ENCODE measurements around the gene TMEM89. TPM values are rescaled to one million over a fixed set of nuclear protein-coding genes. Genes with fewer than 3 reads are reported as not detected.
A peak's percentile ranks its signal among the peaks of the same experiment; 100 is the strongest.

TMEM89 gene
- polyA plus RNA-seq, 3 donors = 0.21 TPM; not detected in 2

- WGBS (ENCODE audit: insufficient coverage) = no CpG with 5 or more reads among the region's 10 CpGs
- no peaks in the 10 kb centered on the region for H3K9me3 Mint-ChIP-seq
- Histone ChIP-seq H3K9me3 (replicated peaks in 1 of 2; ENCODE audit: control insufficient read depth in 1 of 2, insufficient read depth in 1 of 2, low read length in 2 of 2) (no peaks in the 10 kb centered on the region), H3K36me3 (replicated peaks in 1 of 2; ENCODE audit: control insufficient read depth in 1 of 2, insufficient read depth in 2 of 2, low read length in 2 of 2) (peaks cover 20 to 25% of the 10 kb centered on the region in 2 donors), H3K4me3 (replicated peaks in 1 of 3; ENCODE audit: low read depth in 2 of 3, low read length in 3 of 3) (peak overlapping the region; percentile 85 to 95 (median 89)), H3K27me3 (ENCODE audit: control insufficient read depth in 2 of 2, insufficient read depth in 2 of 2, low read length in 2 of 2) (no peaks in the 10 kb centered on the region), H2AFZ (ENCODE audit: insufficient read depth, low read depth, low read length, poor library complexity, severe bottlenecking) (peak overlapping the region; percentile 96), H3K4me1 (ENCODE audit: control insufficient read depth in 1 of 2, insufficient read depth in 2 of 2, low read length in 2 of 2) (peaks cover 21 to 32% of the 10 kb centered on the region in 2 donors), H4K20me1 (ENCODE audit: insufficient read depth, low read length) (peaks cover 16% of the 10 kb centered on the region), H3K4me2 (replicated peaks; ENCODE audit: extremely low read depth, low read length, poor library complexity, severe bottlenecking) (peak overlapping the region; percentile 93), H3K27ac (ENCODE audit: low read depth in 1 of 2, low read length in 2 of 2) (peak overlapping the region in 1 of 2 donors; percentile 78), H3K79me2 (ENCODE audit: insufficient read depth, low read length) (peaks cover 19% of the 10 kb centered on the region), H3K9ac (ENCODE audit: insufficient read depth, low read length, poor library complexity, severe bottlenecking) (peak overlapping the region; percentile 80)
- H3K4me1 Mint-ChIP-seq = peaks cover 23% of the 10 kb centered on the region
- peak overlapping the region; percentile 93 for H3K4me3 Mint-ChIP-seq
- peak overlapping the region in 4 of 7 donors; percentile 35 to 88 (median 78) for H3K27ac Mint-ChIP-seq
- peaks cover 12 to 23% of the 10 kb centered on the region in 2 donors for H3K36me3 Mint-ChIP-seq
- TF ChIP-seq CTCF (IDR thresholded peaks at IDR 0.05) = no peak
- peak in 1 of 3 donors; percentile 3 for DNase-seq
- peaks cover 2 to 5% (median 2%) of the 10 kb centered on the region in 3 donors for H3K27me3 Mint-ChIP-seq (ENCODE audit: low read depth in 3 of 3)
- intact Hi-C loops (cut with micrococcal nuclease) = loop anchor here (10.0 kb wide), 1 partner anchor 171 kb away; a partner anchor contains a TSS
Measured at GRCh38 chr3:48636149-48636655, 14.6 kb upstream of the TMEM89 start.

- peaks cover 27 to 33% of the 10 kb centered on the region in 2 donors for H3K36me3 ChIP-seq (replicated peaks in 1 of 2; ENCODE audit: control insufficient read depth in 1 of 2, insufficient read depth in 2 of 2, low read length in 2 of 2)
- peaks cover 19% of the 10 kb centered on the region for H3K79me2 ChIP-seq (ENCODE audit: insufficient read depth, low read length)
- H3K4me2 ChIP-seq (replicated peaks; ENCODE audit: extremely low read depth, low read length, poor library complexity, severe bottlenecking) = peak within 1 kb of the TSS; percentile 93
- under 1% methylated on average over 65 of the region's 68 CpGs for WGBS (ENCODE audit: insufficient coverage)
- peaks cover 2 to 4% (median 2%) of the 10 kb centered on the region in 3 donors for H3K27me3 Mint-ChIP-seq (ENCODE audit: low read depth in 3 of 3)
- peak within 1 kb of the TSS; percentile 82 to 89 (median 84) for H3K27ac Mint-ChIP-seq
- peak within 1 kb of the TSS; percentile 93 for H3K4me3 Mint-ChIP-seq
- H3K4me1 Mint-ChIP-seq = peaks cover 23% of the 10 kb centered on the region
- TF ChIP-seq CTCF (IDR thresholded peaks at IDR 0.05) = peak; percentile 75
- H4K20me1 ChIP-seq (ENCODE audit: insufficient read depth, low read length) = peaks cover 16% of the 10 kb centered on the region
- H3K36me3 Mint-ChIP-seq = peaks cover 19 to 31% of the 10 kb centered on the region in 2 donors
- peak within 1 kb of the TSS; percentile 96 for H2AFZ ChIP-seq (ENCODE audit: insufficient read depth, low read depth, low read length, poor library complexity, severe bottlenecking)
- DNase-seq = peak; percentile 93 to 95 (median 94)
- intact Hi-C loops (cut with micrococcal nuclease) = loop anchor here (2.0 to 10.0 kb wide), 2 partner anchors 71 to 171 kb away; a partner anchor contains a TSS
- peak within 1 kb of the TSS; percentile 31 to 78 for H3K27ac ChIP-seq (ENCODE audit: low read depth in 1 of 2, low read length in 2 of 2)
- H3K4me3 ChIP-seq (replicated peaks in 1 of 3; ENCODE audit: low read depth in 2 of 3, low read length in 3 of 3) = peak within 1 kb of the TSS; percentile 85 to 95 (median 89)
- peak within 1 kb of the TSS; percentile 80 for H3K9ac ChIP-seq (ENCODE audit: insufficient read depth, low read length, poor library complexity, severe bottlenecking)
- no peaks in the 10 kb centered on the region for H3K27me3 ChIP-seq (ENCODE audit: control insufficient read depth in 2 of 2, insufficient read depth in 2 of 2, low read length in 2 of 2)
- peaks cover 21 to 32% of the 10 kb centered on the region in 2 donors for H3K4me1 ChIP-seq (ENCODE audit: control insufficient read depth in 1 of 2, insufficient read depth in 2 of 2, low read length in 2 of 2)
- H3K9me3 ChIP-seq (replicated peaks in 1 of 2; ENCODE audit: control insufficient read depth in 1 of 2, insufficient read depth in 1 of 2, low read length in 2 of 2) = no peaks in the 10 kb centered on the region
- H3K9me3 Mint-ChIP-seq = no peaks in the 10 kb centered on the region
Measured at GRCh38 chr3:48635222-48636021, 13.9 kb upstream of the TMEM89 start, which contains the start of gene SLC26A6. SLC26A6 (minus strand) TSS chr3:48635461; CDS start chr3:48635393, 68 bp downstream.

Data from CD14-positive monocyte (primary cell).